Sigmoid colon (tissue), 4 donors: ENCODE data around the gene NAXE.

Experiments used
- CTCF ChIP-seq, 4 experiments: fragments of 450-650 bp in 3 of 4; fragments of 200-600 bp in 1 of 4; IDR thresholded peaks; one replicate each; pipeline ENCODE4 v1.5.1; 2016 to 2019; ENCODE audit warnings: antibody characterized with exemption in 4 of 4, mild to moderate bottlenecking in 3 of 4, moderate library complexity in 2 of 4
- POLR2A ChIP-seq, 2 donors: fragments of 450-650 bp; IDR thresholded peaks; one replicate each; pipeline ENCODE4 v1.6.1; 2016; ENCODE audit warnings: antibody characterized with exemption in 2 of 2, mild to moderate bottlenecking in 2 of 2, moderate library complexity in 2 of 2
- POLR2AphosphoS5 ChIP-seq, 4 donors: sonication (generic); formaldehyde crosslinking; IDR thresholded peaks; one replicate each; pipeline ENCODE4 v1.6.1; 2017; ENCODE audit warnings: antibody characterized with exemption in 4 of 4

GRCh38 chr1:156599811-156600210, 8.2 kb downstream of the NAXE start:
- TF ChIP-seq CTCF (IDR thresholded peaks at IDR 0.05), result no peak
- TF ChIP-seq POLR2A (IDR thresholded peaks at IDR 0.05), result no peak
- TF ChIP-seq POLR2AphosphoS5 (IDR thresholded peaks at IDR 0.05), result no peak
